Activated CD8-positive, alpha-beta memory T cell treated with anti-CD3 and anti-CD28 coated beads for 24 hours (primary cell): Measurements from ENCODE around the gene TP53I11.
A peak's percentile ranks its signal among the peaks of the same experiment; 100 is the strongest.

Experiments used
- DNase-seq: peaks from one replicate; pipeline ENCODE4 v3.0.0-alpha.2; 2020

Gene TP53I11

DNA sequence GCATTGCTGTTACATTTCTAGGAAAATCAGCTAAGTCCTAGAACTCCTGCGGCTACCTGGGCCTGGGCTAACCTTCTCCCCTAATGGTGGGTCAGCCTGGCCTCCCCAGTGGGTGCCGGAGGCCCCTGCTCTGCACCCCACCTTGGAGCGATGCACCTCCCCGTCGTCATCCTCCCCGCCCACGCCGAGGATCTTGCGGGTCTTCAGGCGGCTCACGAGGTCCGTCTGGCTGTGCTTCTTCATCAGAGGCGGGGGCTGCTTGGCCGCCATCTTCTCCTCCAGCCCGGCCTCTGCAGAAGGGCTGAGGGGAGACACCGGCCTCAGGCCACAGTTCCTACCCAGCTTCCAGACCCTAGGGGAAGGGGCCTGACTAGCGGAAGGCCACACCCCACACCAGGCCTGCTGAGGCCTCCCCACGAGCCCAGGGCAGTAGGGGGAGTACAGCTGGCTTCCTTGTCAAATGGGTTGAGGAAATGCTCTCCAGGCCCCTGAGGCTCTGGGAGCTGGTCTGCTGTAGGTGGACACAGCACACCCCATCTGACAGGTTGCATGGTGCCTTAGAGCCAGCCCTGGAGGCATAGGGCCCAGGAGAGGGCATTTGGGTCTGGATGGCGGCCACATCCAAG, 12.5 kb downstream of the TP53I11 start:
- DNase-seq: no peak

GRCh38 chr11:44936951-44937543, 13.6 kb downstream of the TP53I11 start:
- no peak for DNase-seq

GRCh38 chr11:44936525-44936924, 14.2 kb downstream of the TP53I11 start:
- peak; percentile 96 for DNase-seq

DNA sequence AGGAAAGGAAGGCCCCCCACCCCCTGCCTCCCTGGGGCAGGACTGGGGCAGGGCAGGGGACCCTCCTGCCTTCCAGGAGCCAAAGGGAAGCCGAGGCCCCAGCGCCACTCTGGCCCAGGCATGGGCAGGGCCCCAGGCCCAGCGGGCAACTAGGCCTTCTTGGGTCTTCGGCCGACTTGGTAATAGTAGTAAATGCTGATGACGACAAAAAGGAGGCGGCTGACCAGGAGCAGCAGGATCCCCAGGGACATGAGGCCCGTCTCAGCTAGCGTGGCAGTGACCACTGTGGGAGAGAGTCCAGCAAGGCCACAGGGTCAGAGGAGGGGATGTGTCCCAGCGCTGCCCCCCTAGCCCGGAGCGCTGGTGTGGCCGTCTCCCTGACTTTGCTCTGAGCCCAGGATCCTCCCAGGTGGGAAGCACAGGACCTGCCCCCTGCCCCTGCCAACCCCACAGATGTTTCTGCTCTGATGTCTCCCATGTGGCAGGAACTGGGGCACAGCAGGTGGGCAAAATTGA, 15.9 kb downstream of the TP53I11 start:
- DNase-seq: no peak

GRCh38 chr11:44934110-44934509, 16.6 kb downstream of the TP53I11 start:
- DNase-seq: no peak

GRCh38 chr11:44931466-44931865, 19.2 kb downstream of the TP53I11 start:
- no peak for DNase-seq

- no peak for DNase-seq
These were observed 19.9 kb downstream of the TP53I11 start for GRCh38 chr11:44930588-44931302.

GRCh38 chr11:44928816-44929215, 21.9 kb downstream of the TP53I11 start:
- no peak for DNase-seq

- no peak for DNase-seq
These were observed 22.5 kb downstream of the TP53I11 start for GRCh38 chr11:44928144-44928543.

GRCh38 chr11:44927174-44927661, 23.5 kb downstream of the TP53I11 start:
- peak; percentile 86 for DNase-seq

DNA sequence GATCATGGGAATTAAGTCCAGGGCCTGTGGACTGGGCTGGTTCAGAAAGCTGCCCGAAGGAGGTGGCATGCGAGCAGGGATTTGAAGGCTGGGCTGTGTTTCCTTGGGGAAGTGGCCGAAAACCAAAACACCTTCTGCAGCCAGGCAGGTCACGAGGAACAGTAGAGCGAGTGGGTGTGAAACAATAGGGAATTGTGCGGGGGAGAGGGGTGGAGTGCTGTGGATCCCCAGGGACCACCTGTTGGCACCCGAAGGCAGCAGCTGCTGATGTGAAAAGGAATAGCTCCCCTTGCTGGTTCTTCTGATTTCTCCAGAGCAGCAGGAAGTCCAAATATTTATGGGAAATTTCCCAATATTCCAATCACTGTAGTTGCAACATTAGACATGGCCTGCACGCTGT, 24.6 kb downstream of the TP53I11 start:
- no peak for DNase-seq

DNA sequence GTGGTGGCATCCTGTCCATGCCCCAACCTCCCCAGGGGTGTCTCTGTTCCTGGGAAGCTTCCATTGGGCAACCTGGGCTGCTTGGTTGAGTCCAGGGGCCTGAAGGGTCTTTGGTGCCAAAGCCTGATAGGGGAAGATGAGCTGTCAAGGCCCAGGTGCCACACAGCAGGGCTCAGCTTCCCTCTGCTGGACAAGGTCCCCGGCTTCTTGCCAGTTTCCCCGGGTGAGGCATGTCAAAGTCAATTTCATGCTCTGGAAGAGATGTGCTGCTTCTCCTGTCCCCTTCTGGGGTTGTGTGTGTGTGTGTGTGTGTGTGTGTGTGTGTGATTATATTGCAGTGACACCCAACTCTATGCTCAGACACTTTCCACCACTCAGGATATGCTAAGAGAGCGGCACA, 26.9 kb downstream of the TP53I11 start:
- no peak for DNase-seq

GRCh38 chr11:44923115-44923514, 27.6 kb downstream of the TP53I11 start:
- no peak for DNase-seq

- DNase-seq: no peak
These were observed 30.2 kb downstream of the TP53I11 start for GRCh38 chr11:44920451-44920850.

- no peak for DNase-seq
These were observed 32.9 kb downstream of the TP53I11 start for GRCh38 chr11:44917741-44918140.

DNA sequence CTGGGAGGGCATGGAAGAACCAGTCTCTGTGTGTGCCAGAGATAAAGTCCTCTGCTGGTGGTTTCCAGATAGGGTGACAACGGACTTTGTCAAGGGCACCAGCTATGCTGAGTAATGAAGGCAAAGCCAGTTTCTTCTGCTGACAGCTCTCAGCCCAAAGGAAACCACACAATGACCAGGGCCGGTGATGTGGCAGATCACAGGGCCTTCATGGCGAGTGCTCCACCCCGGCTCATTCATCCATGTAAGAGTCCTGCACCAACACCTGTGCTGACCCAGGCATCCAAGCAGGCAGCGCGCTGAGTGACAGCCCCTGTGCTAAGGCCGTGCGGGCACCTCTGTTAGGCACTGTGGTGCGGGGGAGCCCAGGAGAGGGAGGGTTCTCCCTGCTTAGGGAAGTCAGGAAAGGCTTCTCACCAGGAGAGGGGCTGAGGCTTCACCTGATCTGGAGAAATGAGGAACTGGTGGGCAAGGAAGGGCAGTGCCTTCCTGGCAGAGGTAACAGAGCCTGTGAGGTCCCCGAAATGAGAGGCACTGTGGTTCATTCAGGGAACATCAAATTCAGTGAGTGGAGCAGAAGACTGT, 33.8 kb downstream of the TP53I11 start:
- no peak for DNase-seq

- DNase-seq: no peak
These were observed 34.4 kb downstream of the TP53I11 start for GRCh38 chr11:44916331-44916730.

DNA sequence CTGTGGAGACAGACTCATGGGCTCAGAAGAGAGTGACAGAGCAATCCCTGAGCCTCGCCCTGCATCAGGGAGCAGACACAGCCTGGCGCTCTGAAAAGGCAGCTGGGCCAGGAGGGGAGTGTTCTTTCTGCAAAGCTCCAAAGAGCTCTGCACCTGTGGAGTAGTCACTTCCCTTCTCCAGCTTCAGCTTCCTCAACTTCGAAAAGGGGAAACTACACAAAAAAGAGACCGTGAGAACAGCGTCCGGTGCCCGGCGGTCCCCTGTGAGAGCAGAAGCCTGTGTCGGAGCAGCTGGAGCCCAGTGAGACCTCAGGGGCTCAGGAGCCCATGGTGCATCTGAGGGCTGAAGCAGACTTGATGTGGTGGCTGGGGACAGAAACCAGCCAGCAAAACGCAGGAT, 35.1 kb downstream of the TP53I11 start:
- no peak for DNase-seq

- DNase-seq: no peak
These were observed 35.7 kb downstream of the TP53I11 start for GRCh38 chr11:44915004-44915403.

GRCh38 chr11:44914105-44914504, 36.6 kb downstream of the TP53I11 start:
- no peak for DNase-seq

GRCh38 chr11:44913502-44913901, 37.2 kb downstream of the TP53I11 start:
- no peak for DNase-seq

- DNase-seq: no peak
These were observed 38.3 kb downstream of the TP53I11 start for GRCh38 chr11:44912270-44912987.
